ENCODE results near the gene PIK3CA.
"Not testable (repeated sequence)": the region's sequence is repeated elsewhere in the genome, so short reads cannot be mapped to it uniquely, and the experiment has no call there.

Gene PIK3CA

GRCh38 chr3:179258820-179259219 lies 110.7 kb downstream of the PIK3CA start:
- H3K4me3 ChIP-seq, result no peak overlapping the region
- H3K4me1 ChIP-seq, result no peaks in the 10 kb centered on the region
- no peak overlapping the region for H3K9ac ChIP-seq
- no peaks in the 10 kb centered on the region for H3K27me3 ChIP-seq
- no peaks in the 10 kb centered on the region for H4K20me1 ChIP-seq
- no peak for TF ChIP-seq Cebpa-rat (IDR thresholded peaks at IDR 0.05)
- no peak overlapping the region for H3K4me2 ChIP-seq
- no peaks in the 10 kb centered on the region for H3K36me3 ChIP-seq
- H3K27ac ChIP-seq, result no peak overlapping the region
- H3K9me3 ChIP-seq, result peaks cover 29% of the 10 kb centered on the region

GRCh38 chr3:179259959-179260756 lies 112.0 kb downstream of the PIK3CA start:
- not testable (repeated sequence) for H3K4me2 ChIP-seq, H3K4me3 ChIP-seq

GRCh38 chr3:179260949-179261765 lies 113.0 kb downstream of the PIK3CA start:
- Histone ChIP-seq H3K9ac (no peak overlapping the region), H3K27me3 (no peaks in the 10 kb centered on the region), H3K9me3 (peaks cover 29% of the 10 kb centered on the region), H3K36me3 (no peaks in the 10 kb centered on the region), H4K20me1 (no peaks in the 10 kb centered on the region), H3K4me3 (0 out of 2 replicates have a peak overlapping the region, but pooled peaks have one; percentile 11), H3K4me1 (peaks cover 12% of the 10 kb centered on the region), H3K27ac (no peak overlapping the region), H3K4me2 (no peak overlapping the region)
- TF ChIP-seq Cebpa-rat (IDR thresholded peaks at IDR 0.05), result no peak

More at GRCh38 chr3:179259959-179260756, 112.0 kb downstream of the PIK3CA start:
- not testable (repeated sequence) for H3K4me1 ChIP-seq, H3K27ac ChIP-seq, H4K20me1 ChIP-seq, H3K27me3 ChIP-seq, H3K36me3 ChIP-seq, H3K9ac ChIP-seq
- peaks cover 29% of the 10 kb centered on the region for H3K9me3 ChIP-seq

DNA sequence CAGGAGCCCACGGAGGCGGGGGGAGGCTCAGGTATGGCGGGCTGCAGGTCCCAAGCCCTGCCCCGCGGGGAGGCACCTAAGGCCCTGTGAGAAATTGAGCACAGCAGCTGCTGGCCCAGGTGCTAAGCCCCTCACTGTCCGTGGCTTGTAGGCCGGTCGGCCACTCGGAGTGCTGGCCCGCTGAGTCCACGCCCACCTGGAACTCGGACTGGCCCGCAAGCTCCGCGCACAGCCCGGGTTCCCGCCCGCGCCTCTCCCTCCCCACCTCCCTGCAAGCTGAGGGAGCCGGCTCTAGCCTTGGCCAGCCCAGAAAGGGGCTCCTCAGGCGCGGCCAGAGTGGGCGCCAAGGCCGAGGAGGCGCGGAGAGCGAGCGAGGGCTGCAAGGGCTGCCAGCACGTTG lies 115.0 kb downstream of the PIK3CA start:
- Histone ChIP-seq H3K4me3 (no peak overlapping the region), H3K9ac (no peak overlapping the region), H3K9me3 (peaks cover 29% of the 10 kb centered on the region), H3K27ac (no peak overlapping the region), H4K20me1 (no peaks in the 10 kb centered on the region), H3K4me2 (no peak overlapping the region), H3K27me3 (no peaks in the 10 kb centered on the region), H3K36me3 (no peaks in the 10 kb centered on the region), H3K4me1 (peaks cover 32% of the 10 kb centered on the region)
- TF ChIP-seq Cebpa-rat (IDR thresholded peaks at IDR 0.05), result no peak

GRCh38 chr3:179264449-179264848 lies 116.3 kb downstream of the PIK3CA start:
- H3K27me3 ChIP-seq, result no peaks in the 10 kb centered on the region
- no peaks in the 10 kb centered on the region for H4K20me1 ChIP-seq
- no peak overlapping the region for H3K27ac ChIP-seq
- no peaks in the 10 kb centered on the region for H3K36me3 ChIP-seq
- no peak overlapping the region for H3K4me3 ChIP-seq
- no peak for TF ChIP-seq Cebpa-rat (IDR thresholded peaks at IDR 0.05)
- peaks cover 29% of the 10 kb centered on the region for H3K9me3 ChIP-seq
- no peak overlapping the region for H3K4me2 ChIP-seq
- H3K9ac ChIP-seq, result no peak overlapping the region
- peaks cover 43% of the 10 kb centered on the region for H3K4me1 ChIP-seq

- Histone ChIP-seq H3K9ac (no peak overlapping the region), H3K9me3 (peaks cover 29% of the 10 kb centered on the region), H3K36me3 (no peaks in the 10 kb centered on the region), H3K4me3 (no peak overlapping the region), H3K4me2 (peak overlapping the region; percentile 93; the same call in 1 of the 2 replicates), H3K4me1 (peaks cover 43% of the 10 kb centered on the region), H3K27me3 (no peaks in the 10 kb centered on the region), H4K20me1 (no peaks in the 10 kb centered on the region), H3K27ac (no peak overlapping the region)
- TF ChIP-seq Cebpa-rat (IDR thresholded peaks at IDR 0.05), result no peak
These were observed 116.9 kb downstream of the PIK3CA start for GRCh38 chr3:179265092-179265491.

- H3K4me3 ChIP-seq, result peak overlapping the region; percentile 55; the same call in 1 of the 2 replicates
- no peaks in the 10 kb centered on the region for H4K20me1 ChIP-seq
- peaks cover 43% of the 10 kb centered on the region for H3K4me1 ChIP-seq
- H3K36me3 ChIP-seq, result no peaks in the 10 kb centered on the region
- H3K27me3 ChIP-seq, result no peaks in the 10 kb centered on the region
- no peak for TF ChIP-seq Cebpa-rat (IDR thresholded peaks at IDR 0.05)
- H3K27ac ChIP-seq, result no peak overlapping the region
- peak overlapping the region; percentile 93 for H3K4me2 ChIP-seq
- H3K9ac ChIP-seq, result no peak overlapping the region
- H3K9me3 ChIP-seq, result peaks cover 23% of the 10 kb centered on the region
These were observed 117.7 kb downstream of the PIK3CA start for GRCh38 chr3:179265875-179266274.

- Histone ChIP-seq H3K27ac (no peak overlapping the region), H3K4me3 (peak overlapping the region; percentile 55), H3K9ac (peak overlapping the region; percentile 28; the same call in 1 of the 2 replicates), H3K4me2 (peak overlapping the region; percentile 93), H3K27me3 (no peaks in the 10 kb centered on the region), H3K9me3 (peaks cover 16% of the 10 kb centered on the region), H4K20me1 (no peaks in the 10 kb centered on the region), H3K4me1 (peaks cover 43% of the 10 kb centered on the region), H3K36me3 (no peaks in the 10 kb centered on the region)
- TF ChIP-seq Cebpa-rat (IDR thresholded peaks at IDR 0.05), result no peak
These were observed 118.6 kb downstream of the PIK3CA start for GRCh38 chr3:179266701-179267211.

GRCh38 chr3:179268400-179269051 lies 120.4 kb downstream of the PIK3CA start:
- peaks cover 43% of the 10 kb centered on the region for H3K4me1 ChIP-seq
- H3K27me3 ChIP-seq, result no peaks in the 10 kb centered on the region

More at GRCh38 chr3:179268400-179269051, 120.4 kb downstream of the PIK3CA start:
- H4K20me1 ChIP-seq, result no peaks in the 10 kb centered on the region
- peak overlapping the region; percentile 93 for H3K4me2 ChIP-seq
- H3K9me3 ChIP-seq, result no peaks in the 10 kb centered on the region; the same call in 1 of the 2 replicates
- H3K27ac ChIP-seq, result peak overlapping the region; percentile 1; the same call in 1 of the 2 replicates
- no peak overlapping the region for H3K4me3 ChIP-seq
- no peaks in the 10 kb centered on the region for H3K36me3 ChIP-seq
- H3K9ac ChIP-seq, result no peak overlapping the region
- no peak for TF ChIP-seq Cebpa-rat (IDR thresholded peaks at IDR 0.05)

Data from BLaER1 (cell line).